ENCODE data around the gene PLXDC2. TPM values are rescaled to one million over a fixed set of nuclear protein-coding genes. Genes with fewer than 3 reads are reported as not detected.

The PLXDC2 gene
- total RNA-seq, 1 experiment from 2014 or later = 38.7 TPM

DNA sequence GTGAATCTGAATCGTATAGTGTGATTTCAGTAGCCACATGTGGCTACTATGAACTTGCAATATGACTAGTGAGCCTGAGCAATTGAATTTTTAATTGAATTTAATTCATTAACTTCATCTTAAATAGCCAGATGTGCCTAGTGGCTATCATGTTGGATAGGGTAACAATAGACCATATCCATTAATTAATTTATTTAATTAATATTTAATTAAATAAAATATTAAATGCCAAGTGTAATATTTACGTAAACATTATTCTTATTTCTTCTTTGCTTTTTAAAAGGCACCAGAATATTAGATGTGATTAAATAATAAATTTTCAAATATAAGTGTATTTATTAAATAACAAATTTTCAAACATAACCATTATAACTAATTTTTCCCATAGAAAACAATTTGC is 354.4 kb downstream of the PLXDC2 start:
- no peak overlapping the region for H3K27ac ChIP-seq (ENCODE audit: insufficient read length, low read depth, low read length)
- WGBS (ENCODE audit: extremely low coverage, insufficient read length, low lambda C conversion rate) = no CpG with 5 or more reads among the region's 2 CpGs
- Mint-ChIP-seq H3K9me3 (no peaks in the 10 kb centered on the region), H3K36me3 (ENCODE audit: insufficient read depth in 1 of 3, low read depth in 3 of 3) (no peaks in the 10 kb centered on the region), H3K27ac (no peak overlapping the region), H3K27me3 (ENCODE audit: low read depth) (no peaks in the 10 kb centered on the region), H3K4me1 (peaks cover 25 to 39% of the 10 kb centered on the region in 2 experiments), H3K4me3 (no peak overlapping the region)
- H2BK20ac ChIP-seq (ENCODE audit: low read depth, low read length, poor library complexity, severe bottlenecking) = no peak overlapping the region
- H3K23ac ChIP-seq (ENCODE audit: insufficient read length, low read depth, low read length) = no peak overlapping the region
- DNase-seq = no peak
- H3T11ph ChIP-seq (ENCODE audit: low read length) = no peak overlapping the region
- no peaks in the 10 kb centered on the region for H3K9me3 ChIP-seq (ENCODE audit: control insufficient read depth, low read depth, low read length)
- H2BK12ac ChIP-seq (ENCODE audit: insufficient read length, low read depth, low read length) = no peak overlapping the region
- no peaks in the 10 kb centered on the region for H3K27me3 ChIP-seq (ENCODE audit: insufficient read depth, low read length)
- no peaks in the 10 kb centered on the region for H4K20me1 ChIP-seq (ENCODE audit: control insufficient read depth, insufficient read depth, insufficient read length)
- TF ChIP-seq, protein P1, sequence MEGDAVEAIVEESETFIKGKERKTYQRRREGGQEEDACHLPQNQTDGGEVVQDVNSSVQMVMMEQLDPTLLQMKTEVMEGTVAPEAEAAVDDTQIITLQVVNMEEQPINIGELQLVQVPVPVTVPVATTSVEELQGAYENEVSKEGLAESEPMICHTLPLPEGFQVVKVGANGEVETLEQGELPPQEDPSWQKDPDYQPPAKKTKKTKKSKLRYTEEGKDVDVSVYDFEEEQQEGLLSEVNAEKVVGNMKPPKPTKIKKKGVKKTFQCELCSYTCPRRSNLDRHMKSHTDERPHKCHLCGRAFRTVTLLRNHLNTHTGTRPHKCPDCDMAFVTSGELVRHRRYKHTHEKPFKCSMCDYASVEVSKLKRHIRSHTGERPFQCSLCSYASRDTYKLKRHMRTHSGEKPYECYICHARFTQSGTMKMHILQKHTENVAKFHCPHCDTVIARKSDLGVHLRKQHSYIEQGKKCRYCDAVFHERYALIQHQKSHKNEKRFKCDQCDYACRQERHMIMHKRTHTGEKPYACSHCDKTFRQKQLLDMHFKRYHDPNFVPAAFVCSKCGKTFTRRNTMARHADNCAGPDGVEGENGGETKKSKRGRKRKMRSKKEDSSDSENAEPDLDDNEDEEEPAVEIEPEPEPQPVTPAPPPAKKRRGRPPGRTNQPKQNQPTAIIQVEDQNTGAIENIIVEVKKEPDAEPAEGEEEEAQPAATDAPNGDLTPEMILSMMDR (conservative IDR thresholded peaks at IDR 0.05) = no peak
- H2BK120ac ChIP-seq (ENCODE audit: low read depth, low read length, poor library complexity, severe bottlenecking) = no peak overlapping the region
- H4K8ac ChIP-seq (replicated peaks; ENCODE audit: insufficient read length, low read depth, low read length) = no peak overlapping the region
- no peak overlapping the region for H4K5ac ChIP-seq (ENCODE audit: insufficient read length, low read depth, low read length)
- H4K91ac ChIP-seq (ENCODE audit: insufficient read length, low read depth, low read length) = no peak overlapping the region
- no peaks in the 10 kb centered on the region for H3K79me1 ChIP-seq (ENCODE audit: insufficient read depth, low read depth, low read length, poor library complexity, severe bottlenecking)
- H3K9ac ChIP-seq (ENCODE audit: extremely low read depth, insufficient read length, low read length) = no peak overlapping the region
- no peak overlapping the region for H3K56ac ChIP-seq (ENCODE audit: insufficient read length, low read depth, low read length)
- H3K4ac ChIP-seq (ENCODE audit: low read depth, low read length) = no peak overlapping the region
- no peak overlapping the region for H2AK5ac ChIP-seq (ENCODE audit: insufficient read length, low read length)
- no peak overlapping the region for H3K18ac ChIP-seq (ENCODE audit: insufficient read length, low read depth, low read length)
- H3K23me2 ChIP-seq (ENCODE audit: insufficient read length, low read depth, low read length, poor library complexity, severe bottlenecking) = no peaks in the 10 kb centered on the region
- no peaks in the 10 kb centered on the region for H3K79me2 ChIP-seq (ENCODE audit: insufficient read depth, low read length)
- H2BK15ac ChIP-seq (ENCODE audit: low read depth, low read length) = no peak overlapping the region
- no peak overlapping the region for H3K14ac ChIP-seq (ENCODE audit: insufficient read depth, low read length)
- no peak overlapping the region for H3K4me2 ChIP-seq (ENCODE audit: insufficient read depth, insufficient read length, low read length)
- H2BK5ac ChIP-seq (ENCODE audit: insufficient read length, low read length) = no peak overlapping the region
- H2AFZ ChIP-seq (ENCODE audit: low read length) = no peak overlapping the region
- no peaks in the 10 kb centered on the region for H3K4me1 ChIP-seq (ENCODE audit: insufficient read depth, low read length)

Measured in H9 (cell line).